Measurements from ENCODE around the gene SOX5. TPM values are rescaled to one million over a fixed set of nuclear protein-coding genes. Genes with fewer than 3 reads are reported as not detected.

Gene SOX5
- total and polyA plus RNA-seq, 9 of the 15 experiments (the other 6 are each of a cell fraction or from before 2014, with no cell fraction given) = 8.3 to 16.5 (median 11.9) TPM

GRCh38 chr12:23781118-23781517, 168.4 kb downstream of the SOX5 start (continued):
- TF ChIP-seq ZNF280A (IDR thresholded peaks at IDR 0.05; ENCODE audit: low read depth, partially characterized antibody) (no peak), GABPA (tag; conservative IDR thresholded peaks at IDR 0.05; ENCODE audit: low read depth) (0 out of 2 replicates have a peak, but pooled peaks have one; percentile 35), ZNF785 (CRISPR knock-in tag; IDR thresholded peaks at IDR 0.05) (no peak), CHAMP1 (IDR thresholded peaks at IDR 0.05) (peak; percentile 55; the same call in 1 of the 2 replicates), ZNF395 (CRISPR knock-in tag; IDR thresholded peaks at IDR 0.05) (no peak), ATF7 (IDR thresholded peaks at IDR 0.05) (0 out of 2 replicates have a peak, but pooled peaks have one; percentile 11), MTA2 (IDR thresholded peaks at IDR 0.05; ENCODE audit: low read depth) (peak; percentile 76), KLF16 (IDR thresholded peaks at IDR 0.05) (peak; percentile 77), RAD21 (CRISPR knock-in tag; conservative IDR thresholded peaks at IDR 0.05 in 1 of 2, IDR thresholded peaks at IDR 0.05 in 1 of 2) (no peak), CEBPZ (IDR thresholded peaks at IDR 0.05; ENCODE audit: borderline replicate concordance, low read depth, low read length) (no peak), EWSR1 (IDR thresholded peaks at IDR 0.05; ENCODE audit: borderline replicate concordance, low read depth, partially characterized antibody) (no peak), HES1 (IDR thresholded peaks at IDR 0.05; ENCODE audit: low read depth) (peak; percentile 45; the same call in 1 of the 2 replicates), ARID1B (IDR thresholded peaks at IDR 0.05) (peak; percentile 90), WHSC1 (IDR thresholded peaks at IDR 0.05; ENCODE audit: low read length) (no peak), HOXB6 (CRISPR knock-in tag; IDR thresholded peaks at IDR 0.05; ENCODE audit: borderline replicate concordance) (no peak), CHD2 (IDR thresholded peaks at IDR 0.05; ENCODE audit: low read depth, low read length) (no peak), ZBTB12 (CRISPR knock-in tag; IDR thresholded peaks at IDR 0.05) (no peak), XRCC5 (IDR thresholded peaks at IDR 0.05; ENCODE audit: low read depth, low read length) (no peak)
